Myocyte (in vitro differentiated cells): Measurements from ENCODE around the gene SERPINA4. TPM values are rescaled to one million over a fixed set of nuclear protein-coding genes. Genes with fewer than 3 reads are reported as not detected.

Experiments used
- DNase-seq: peaks from one replicate; pipeline ENCODE4 v3.0.0-alpha.2; 2012; ENCODE audit warnings: low read depth
- total RNA-seq: library from RNA; depleted of rRNA; stranded (reverse); fragments of >200 nt; gene quantifications from 2 replicates; pipeline ENCODE4 v1.2.3, GENCODE V29; 2014

Gene SERPINA4
- total RNA-seq, 1 donor from 2014 or later = not detected

DNA sequence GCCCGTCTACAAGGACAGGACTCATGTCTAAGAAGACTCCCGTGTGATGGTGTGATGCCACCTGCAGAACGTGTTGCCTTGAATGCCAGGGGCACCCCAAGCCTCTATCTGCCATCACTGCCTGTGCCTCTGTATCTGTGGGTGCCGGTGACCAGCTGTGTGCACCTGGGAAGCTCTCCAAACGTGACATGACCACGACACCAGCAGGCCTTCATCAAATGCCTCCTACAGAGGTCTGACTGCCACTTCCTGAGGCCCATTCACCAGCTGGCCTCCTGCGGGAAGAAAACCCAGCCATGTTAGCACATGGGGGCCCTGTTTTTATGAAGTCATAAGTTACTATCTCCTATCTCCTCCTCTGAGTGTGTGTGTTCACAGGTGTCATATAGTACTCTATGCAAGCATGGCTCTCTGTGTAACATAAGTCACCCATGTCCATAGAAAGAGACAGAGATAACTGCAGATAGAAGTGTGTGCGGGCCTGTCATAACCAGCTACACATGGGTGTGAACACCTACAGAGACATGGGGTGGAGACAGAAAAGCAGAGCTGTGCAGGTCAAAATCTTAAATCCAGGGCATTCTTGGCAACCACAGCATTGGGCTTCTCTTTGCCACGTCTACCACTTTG is 18.3 kb upstream of the SERPINA4 start:
- DNase-seq = no peak

DNA sequence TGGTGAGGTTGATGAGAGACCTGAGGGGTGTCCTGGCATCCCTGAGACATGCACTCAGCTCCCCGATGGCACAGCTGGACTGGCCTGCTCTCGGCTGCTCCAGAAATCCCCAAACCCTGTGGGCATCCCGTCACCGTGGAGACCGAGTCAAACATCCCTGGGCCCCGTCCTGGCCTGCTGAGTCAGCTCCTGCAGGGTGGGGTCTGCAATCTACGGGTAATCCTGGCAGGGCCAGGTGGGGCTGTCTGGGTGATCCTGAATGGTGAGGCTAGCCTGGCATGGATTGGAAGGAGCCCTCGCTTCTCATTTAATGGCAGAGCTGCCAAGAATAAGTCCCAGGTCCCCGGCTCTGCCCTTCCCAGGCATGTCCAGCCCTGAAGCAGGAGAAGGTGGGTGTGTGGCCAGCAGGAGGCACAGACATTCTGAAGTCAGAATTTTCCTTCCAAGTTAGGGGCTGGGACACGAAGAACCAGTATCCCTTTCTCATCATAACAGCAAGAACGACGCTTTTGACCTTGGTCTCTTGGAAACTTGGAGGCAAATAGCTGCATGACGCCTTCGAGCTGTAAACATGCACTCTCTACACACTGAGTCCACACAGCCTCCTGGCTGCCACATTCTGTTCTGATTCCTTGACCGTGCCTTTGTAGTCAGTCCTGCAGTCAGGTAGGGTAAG is 17.7 kb upstream of the SERPINA4 start:
- no peak for DNase-seq

DNA sequence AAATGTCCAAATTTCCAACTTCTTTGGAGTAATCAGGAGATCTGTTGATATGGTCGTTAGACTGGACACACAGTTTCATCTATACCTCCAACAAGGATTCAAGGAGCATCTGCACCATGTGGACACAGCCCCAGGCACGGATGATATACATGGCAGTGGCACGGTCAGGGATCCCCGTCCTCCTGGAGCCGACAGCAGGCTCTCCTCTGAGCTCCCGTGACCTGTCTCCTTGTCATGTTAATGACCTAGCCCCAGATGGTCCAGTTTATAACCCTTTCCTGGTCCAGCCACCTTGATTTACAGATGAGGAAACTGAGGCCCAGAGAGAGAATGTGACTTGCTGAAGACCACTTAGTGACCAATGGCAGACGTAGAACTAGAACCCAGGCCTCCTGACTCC is 16.5 kb upstream of the SERPINA4 start:
- DNase-seq = no peak

DNA sequence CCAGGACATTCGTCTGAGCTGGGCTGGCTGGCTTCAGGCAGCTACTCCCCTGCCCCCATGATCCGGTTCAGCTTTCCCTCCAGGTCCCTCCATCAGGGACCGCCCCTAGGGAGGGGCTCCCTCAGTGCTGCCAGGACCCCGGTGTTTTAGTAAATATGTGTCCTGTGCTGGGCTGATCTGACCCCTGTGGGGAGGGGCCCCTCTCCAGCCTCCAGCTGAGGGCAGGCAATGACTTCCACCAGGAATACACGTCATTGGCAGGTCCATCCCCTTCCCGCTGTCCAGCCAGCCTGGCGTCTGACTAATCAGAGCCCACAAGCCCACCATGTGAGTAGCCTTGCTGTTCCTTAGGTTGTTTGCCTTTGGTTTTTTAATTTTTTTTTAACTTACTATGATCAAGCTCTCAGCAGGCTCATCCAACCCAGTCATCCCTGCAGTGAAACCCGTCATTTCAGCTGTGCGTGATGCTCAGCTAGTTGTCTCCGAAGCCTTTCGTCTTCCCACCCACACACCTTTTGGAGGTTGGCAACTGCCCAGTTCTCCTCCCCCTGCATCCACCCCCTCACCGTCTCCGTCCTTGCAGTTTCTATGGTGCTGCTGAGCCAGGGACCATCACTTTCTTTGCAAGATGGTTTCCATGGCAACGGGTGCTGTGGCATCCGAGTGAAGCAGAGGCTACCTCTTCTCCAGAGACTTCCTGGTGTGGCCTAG is 16.0 kb upstream of the SERPINA4 start:
- DNase-seq = no peak

DNA sequence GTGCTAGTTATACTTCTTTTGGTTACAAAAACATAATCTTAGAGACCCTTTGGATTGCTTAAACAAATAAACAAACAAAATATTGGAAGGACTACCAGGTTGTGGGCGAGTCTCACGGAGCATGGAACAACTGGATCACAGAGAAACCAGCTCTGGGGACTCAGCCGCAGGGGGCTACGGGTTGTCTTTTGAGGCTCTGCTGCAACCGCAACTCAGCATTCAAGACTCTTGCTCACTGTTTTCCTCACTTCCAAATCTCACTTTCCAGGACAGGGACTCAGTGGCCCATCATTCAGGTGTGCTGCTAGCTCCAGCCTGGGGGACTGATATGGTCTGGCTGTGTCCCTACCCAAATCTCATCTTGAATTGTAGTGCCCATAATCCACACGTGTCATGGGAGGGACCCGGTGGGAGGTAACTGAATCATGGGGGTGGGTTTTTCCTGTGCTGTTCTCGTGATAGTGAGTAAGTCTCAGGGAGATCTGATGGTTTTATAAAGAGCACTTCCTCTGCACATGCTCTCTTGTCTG is 14.0 kb upstream of the SERPINA4 start:
- no peak for DNase-seq

DNA sequence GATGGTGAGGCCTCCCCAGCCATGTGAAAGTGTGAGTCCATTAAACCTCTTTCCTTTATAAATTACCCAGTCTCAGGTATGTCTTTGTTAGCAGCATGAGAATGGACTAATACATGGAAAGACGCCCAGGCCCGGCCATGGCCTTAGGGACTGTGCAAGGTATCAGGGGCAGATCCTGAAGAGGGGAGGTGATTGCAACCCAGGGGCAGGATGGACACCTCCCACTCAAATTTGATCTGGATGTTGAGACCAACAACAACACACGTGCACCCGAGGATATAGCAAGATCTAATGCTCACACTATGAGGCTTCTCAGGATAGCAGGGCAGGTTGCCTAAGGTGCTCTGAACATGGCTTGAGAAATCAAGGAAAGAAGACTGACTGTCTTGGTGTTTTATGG is 13.5 kb upstream of the SERPINA4 start:
- no peak for DNase-seq

DNA sequence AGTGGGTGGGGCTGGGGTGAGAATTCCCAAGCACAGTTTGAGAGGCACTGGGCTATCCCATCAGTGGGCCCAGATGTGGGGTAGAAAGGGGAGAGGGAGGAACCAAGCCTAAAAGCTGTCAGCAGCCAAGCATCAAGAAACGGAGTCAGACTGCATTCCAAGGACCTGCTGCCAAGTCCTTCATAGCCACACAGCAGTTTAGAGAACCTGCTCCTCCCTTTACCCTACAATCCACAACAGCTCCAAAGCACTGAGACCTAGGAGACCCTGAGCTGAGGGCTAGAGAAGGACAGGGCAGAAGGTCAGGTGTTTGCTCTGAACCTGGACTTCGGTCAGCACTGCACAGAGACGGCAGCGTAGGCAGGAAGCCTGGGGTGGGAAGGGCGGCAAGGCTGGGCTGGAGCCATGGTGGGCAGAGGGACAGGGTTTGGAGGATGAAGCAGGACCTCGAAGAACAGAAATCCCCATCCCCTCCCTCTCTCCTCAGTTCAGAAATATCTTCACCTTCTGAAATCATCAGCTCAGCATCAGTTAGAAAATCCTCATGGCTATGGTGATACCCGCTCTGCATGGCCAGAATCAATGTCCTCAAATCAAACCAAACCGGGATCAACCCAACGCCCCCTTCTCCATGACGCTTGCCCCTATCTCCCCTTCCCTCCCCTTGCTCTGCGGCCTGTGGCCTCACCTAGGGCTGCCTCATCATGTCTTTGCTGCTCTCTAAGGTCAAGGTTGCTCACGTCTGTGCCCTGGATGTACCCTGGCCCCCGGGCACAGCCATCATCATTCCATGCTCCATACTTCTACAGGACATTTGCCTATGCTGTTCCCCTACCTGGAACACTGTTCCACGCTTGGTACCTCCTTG is 12.9 kb upstream of the SERPINA4 start:
- DNase-seq = no peak

DNA sequence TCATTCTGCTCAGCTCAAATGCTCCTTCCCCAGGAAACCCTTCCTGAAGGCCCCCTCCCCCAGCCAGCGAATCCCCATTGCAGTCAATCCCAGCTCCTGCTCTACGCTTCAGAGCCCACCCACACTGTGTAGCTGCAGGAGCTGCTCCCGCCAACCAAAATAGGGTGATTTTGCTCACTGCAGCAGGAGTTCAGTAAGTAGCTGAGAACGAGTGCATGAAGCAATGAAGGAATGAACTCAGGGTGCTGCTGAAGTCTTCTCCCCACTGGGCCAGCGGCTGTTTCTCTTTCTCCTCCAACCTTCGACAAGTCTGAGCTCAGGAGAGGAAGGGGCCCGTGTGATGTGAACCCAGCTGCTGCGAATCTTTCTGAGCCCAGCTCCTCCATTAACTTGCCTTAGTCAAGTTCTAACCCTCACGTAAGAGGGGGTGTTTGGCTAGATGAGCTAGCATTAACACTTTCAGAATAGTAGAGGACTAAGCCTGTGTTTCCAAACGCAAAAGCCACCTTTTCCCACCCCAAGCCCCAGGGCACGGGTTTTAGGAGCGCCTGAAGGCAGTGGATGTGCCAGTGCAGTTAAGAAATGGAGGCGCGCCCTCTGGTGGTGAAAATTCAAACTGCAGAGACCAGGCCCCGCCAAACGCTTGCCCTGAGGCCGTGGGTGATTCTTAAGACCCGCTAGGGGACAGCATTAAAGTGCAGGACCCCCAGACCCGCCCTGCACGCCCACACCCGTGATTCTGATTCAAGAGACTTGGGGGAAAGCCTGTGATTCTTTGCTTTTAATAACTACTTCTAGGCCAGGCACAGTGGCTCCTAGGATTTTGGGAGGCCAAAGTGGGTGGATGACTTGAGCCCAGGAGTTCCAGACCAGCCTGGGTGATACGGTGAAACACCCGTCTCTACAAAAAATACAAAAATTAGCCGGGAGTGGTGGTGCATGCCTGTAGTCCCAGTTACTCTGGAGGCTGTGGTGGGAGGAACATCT is 11.9 kb upstream of the SERPINA4 start:
- peak; percentile 35 for DNase-seq

DNA sequence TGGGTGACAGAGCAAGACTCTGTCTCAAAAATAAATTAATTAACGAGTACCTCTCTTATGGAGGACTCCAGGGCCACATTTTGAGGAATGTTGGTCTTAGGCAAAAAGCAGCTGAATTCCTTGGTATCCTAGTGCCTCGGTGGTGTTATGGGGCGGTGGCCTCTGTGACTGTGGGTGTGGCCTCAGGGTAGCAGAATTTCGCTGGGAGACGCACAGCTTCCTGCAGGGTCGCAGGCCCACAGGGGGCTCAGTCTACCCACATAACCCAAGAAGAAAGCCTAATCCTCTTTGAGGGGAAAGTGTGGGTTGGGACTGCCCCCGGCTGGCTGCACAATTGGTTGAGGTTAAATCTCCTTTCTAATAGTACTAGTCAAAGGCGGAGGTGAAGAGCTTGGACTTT is 11.2 kb upstream of the SERPINA4 start:
- DNase-seq = no peak

DNA sequence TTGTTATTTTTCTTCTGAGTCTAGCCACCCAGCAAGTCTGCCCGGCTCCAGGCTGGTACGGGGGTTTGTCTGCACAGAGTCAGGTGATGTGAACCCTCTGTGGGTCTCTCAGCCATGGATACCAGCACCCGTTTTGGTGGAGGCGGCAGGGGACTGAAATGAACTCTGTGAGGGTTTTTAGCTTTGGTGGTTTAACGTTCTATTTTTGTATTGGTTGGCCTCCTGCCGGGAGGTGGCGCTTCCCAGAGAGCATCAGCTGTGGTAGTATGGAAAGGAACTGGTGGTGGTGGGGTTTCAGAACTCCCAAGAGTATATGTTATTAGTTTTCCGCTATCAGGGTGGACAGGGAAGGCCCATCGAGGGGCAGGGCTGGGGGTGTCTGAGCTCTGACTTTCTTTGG is 5.3 kb upstream of the SERPINA4 start:
- no peak for DNase-seq

DNA sequence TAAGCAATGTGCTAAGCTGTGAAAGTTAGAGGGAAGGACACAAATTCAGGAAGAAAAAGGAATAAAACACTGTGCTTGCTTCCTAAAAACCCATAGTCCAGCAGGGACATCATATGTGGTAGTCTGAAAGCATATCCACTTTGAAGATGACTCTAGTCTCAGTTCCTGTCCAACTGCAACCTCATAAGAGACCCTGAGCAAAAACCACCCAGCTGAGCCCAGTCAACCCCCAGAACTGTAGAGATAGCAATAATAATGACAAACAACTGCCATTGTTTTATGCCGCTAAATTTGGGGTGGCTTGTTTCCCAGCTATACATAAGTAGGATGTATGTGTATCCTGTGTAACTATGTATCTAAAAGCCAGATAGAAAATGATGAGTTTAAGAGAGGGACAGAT is 3.9 kb upstream of the SERPINA4 start:
- no peak for DNase-seq

DNA sequence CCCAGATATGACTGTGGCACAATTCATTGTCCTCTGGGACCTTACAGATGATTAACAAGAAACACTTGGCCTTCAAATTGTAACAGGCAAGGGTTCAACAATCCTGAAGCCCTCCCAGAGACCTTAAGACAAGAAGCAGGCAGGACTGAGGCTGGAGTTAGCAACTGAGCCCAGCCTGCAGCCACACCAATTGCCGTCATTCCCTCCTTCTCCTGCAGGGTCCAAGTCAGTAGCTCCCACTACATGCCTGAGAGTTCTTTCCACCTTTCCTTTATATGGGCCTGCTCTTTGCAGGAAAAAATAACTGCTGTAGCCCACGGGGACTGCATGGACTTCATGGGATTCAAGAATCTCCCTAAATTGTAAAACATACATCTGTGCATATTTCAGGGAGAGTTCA is 2.4 kb upstream of the SERPINA4 start:
- no peak for DNase-seq

DNA sequence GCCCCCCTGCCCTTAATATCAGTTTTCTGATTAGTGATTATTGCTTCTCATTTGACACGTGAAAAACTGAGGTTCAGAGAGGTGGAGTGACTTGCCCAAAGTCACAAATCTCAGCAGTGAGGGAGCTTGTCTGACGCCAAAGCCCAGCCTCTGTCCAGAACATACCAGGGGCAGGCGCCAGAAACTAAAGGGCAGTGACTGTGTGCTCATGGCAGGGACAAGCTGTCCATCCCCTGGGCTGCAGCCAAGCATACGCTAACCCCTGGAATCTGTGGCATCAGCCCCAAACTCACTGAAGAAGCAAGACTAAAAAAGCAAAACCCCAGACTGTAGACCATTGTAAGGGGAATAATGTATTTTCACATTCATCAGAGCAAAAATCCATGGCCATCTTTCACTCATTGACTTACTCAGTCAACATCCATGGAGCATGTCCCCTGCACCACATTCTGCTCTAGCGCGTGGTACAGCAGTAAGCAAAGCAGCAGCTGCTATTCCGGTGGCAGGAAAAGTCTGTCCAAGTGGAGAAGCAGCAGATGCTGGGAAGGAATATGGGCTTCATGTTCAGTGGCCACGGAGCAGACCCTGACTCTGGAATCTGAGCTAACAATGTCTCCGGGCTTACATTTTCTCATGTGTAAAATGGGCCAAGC is 1.5 kb upstream of the SERPINA4 start:
- no peak for DNase-seq

DNA sequence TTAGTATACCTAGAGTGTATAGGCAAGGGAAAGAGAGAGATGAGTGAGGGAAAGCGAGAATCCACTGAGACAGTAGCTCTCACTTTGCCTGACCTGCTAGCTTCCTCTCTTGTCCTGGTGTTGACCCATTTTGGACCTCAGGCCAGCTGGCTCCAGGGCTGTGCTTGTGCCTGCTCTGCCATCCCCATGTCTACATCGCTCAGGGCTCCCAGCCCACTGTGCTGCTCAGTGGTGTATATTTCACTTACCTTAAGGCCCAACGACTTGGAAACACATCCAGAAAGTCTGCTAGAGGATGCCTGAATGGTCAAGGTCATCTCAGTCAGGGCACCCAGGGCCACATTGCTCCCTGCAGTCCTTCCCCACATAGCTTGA is 964 bp upstream of the SERPINA4 start:
- no peak for DNase-seq

DNA sequence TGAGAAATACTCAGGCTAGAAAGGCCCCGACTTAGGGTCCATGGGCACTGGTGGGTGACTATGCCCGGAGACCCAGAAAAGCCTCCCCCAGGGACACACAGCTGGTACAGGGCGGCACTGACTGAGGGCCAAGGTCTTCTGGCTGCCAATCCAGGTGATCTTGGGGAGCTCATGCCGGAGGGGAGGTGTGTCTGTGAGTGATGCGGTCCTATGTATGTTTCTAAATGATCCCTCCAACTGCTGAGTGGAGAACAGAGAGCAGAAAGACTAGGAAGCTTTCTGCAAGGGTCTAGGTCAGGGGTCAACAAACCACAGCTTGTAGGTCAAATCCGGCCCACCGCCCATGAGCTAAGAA is 391 bp downstream of the SERPINA4 start:
- no peak for DNase-seq

DNA sequence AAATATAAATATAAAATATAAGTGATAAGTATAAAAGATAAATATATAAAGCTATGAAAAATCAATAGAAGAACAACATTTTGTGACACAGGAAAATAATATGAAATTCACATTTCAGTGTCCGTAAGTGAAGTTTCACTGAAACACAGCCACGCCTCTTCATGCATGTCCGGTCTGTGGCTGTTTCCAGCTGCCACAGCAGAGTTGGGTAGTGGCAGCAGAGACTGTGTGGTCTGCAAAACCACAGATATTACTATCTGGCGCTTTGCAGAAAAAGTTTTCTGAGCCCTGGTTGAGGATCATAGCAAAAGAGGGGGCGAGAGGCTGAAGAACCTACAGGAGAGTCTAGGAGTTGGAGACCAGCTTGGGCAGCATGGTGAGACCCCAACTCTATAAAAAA is 780 bp downstream of the SERPINA4 start:
- peak; percentile 43 for DNase-seq

DNA sequence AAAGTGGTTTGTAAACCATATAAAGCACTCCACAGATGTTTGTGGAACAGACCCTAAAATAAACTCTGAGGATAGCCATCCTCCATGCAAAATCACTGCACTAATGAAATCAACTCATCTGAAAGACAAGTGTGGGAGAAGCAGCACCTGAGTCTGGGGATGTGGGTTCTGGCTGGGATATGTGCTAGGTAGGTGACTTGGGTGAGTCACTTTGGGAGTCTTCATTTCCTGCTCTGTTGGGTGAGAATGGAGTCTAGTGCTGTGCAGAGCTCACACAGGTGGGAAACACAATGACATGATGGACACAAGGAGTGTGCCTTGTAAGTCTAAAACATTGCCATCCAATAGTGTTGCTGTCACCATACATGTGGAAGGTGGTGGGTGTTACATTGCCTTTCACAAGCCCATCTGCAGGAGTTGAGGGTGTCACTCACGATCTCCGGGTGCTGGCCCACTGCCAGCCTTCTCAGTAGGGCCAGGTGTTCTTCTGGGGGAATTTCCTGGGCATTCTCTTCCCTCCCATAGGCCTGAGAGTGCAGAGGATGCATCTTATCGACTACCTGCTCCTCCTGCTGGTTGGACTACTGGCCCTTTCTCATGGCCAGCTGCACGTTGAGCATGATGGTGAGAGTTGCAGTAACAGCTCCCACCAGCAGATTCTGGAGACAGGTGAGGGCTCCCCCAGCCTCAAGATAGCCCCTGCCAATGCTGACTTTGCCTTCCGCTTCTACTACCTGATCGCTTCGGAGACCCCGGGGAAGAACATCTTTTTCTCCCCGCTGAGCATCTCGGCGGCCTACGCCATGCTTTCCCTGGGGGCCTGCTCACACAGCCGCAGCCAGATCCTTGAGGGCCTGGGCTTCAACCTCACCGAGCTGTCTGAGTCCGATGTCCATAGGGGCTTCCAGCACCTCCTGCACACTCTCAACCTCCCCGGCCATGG is 2.0 kb downstream of the SERPINA4 start:
- DNase-seq = no peak

DNA sequence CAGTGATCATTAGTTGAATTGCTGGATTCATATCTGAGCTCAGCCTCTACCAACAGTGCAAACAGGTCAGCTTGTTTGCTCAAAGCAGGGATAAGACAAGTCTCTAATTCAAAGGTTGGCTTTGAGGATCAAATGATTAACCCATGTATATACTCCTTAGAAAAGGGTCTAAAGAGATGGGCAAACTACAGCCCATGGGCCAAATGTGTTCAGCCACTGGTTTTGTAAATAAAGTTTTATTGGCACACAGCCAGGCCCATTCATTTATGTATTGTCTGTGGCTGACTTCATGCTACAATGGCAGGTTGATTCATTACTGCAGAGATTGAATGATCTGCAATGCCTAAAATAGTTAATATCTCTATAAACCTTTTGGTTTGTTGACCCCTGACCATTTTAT is 3.1 kb downstream of the SERPINA4 start:
- DNase-seq = no peak

DNA sequence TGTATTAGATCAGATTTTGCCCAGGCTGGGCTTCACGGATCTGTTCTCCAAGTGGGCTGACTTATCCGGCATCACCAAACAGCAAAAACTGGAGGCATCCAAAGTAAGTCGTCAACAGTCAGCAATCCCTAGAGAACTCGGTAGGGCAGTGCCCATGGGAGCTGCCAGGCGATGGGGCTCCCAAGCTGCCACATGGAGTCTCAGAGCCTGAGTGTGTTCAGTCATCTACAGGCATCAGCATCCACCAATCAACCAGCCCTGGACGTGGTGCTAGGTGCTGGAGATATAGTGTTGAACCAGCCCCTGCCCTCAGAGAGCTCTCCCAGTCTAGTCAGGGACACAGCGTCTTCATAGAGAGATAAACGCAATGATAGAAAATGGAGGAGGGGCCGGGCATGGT is 6.9 kb downstream of the SERPINA4 start:
- DNase-seq = no peak
